GM18507 (cell line): ENCODE results near the gene SPSB3.

ENCODE experiments used
- DNase-seq: peaks from one replicate; pipeline ENCODE4 v3.0.0; 2011; ENCODE audit warnings: low read depth; ENCODE audit not compliant: insufficient read length; ENCODE audit errors: extremely low spot score
- FAIRE-seq: peaks from 2 replicates; lab custom pipeline; 2011; peaks lifted over from hg19 to GRCh38; lab: Jason Lieb, UNC

The SPSB3 gene

DNA sequence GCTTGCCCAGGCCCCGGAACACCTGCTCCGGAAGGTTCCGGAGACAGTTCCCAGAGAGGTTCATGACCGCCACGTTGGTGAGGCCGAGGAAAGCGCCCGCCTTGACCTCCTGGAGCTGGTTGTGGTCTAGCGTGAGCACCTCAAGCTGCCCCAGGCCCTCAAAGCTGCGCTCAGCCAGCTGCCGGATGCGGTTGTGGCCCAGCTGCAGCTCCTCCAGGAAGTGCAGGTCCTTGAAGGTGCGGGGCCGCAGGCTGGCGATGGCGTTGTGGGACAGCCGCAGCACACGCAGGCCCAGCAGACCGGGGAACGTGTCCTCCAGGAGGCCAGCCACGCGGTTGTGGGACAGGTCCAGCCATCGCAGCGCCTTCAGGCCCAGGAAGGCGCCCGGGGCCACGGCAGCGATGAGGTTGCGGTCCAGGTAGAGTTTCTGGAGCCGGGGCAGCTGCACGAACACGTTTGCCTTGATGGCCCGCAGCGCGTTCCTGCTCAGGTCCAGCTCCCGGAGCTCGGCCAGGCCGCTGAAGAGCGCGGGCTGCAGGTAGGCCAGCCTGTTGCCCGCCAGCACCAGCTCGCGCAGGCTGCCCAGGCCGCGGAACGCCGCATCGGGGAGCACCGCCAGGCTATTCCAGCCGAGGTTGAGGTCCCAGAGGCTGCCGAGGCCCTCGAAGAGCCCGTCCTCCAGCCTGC is 9.0 kb upstream of the SPSB3 start:
- FAIRE-seq: no peak
- DNase-seq: no peak

DNA sequence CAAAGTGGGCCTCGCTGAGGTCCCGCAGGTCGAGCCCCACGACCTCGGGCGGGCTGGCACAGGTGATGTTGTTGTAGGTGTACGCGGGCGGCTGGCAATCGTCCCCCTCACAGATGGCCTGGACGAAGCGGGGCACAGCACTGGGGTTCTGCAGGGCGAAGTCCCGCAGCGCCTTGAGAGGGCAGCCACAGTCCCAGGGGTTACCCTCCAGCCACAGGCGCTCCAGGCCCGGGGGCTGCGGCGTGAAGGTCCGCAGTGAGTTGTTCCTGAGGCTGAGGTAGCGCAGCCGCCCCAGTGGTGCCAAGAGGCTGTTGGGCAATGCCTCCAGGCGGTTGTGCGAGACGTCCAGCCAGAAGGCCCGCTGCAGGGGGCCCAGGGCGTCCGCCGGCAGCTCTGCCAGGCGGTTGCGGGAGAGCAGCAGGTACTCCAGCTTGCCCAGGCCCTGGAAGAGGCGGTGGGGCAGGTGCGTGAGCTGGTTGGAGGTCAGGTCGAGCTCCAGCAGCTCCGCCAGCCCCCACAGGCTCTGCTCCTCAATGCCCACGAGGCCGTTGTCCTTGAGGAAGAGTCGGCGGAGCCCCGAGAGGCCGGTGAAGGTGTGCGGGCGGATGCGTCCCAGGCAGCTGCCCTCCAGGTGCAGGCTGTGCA is 8.4 kb upstream of the SPSB3 start:
- FAIRE-seq (no peak), DNase-seq (no peak)

DNA sequence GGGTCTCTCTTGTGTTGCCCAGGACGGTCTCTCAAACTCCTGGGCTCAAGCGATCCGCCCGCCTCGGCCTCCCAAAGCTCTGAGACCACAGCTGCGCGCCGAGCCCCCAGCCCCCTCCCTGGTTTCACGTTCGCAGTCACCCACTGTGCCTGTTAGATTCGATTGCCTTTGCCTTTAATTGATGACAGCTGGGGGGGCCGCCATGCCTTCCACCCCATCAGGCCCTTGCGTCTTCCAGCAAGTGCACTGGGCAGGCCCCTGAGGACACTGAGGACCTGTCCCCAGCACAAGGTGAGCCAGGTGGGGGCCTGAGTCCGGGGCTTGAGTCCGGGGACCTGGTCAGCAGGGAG is 7.9 kb upstream of the SPSB3 start:
- DNase-seq (no peak), FAIRE-seq (no peak)

DNA sequence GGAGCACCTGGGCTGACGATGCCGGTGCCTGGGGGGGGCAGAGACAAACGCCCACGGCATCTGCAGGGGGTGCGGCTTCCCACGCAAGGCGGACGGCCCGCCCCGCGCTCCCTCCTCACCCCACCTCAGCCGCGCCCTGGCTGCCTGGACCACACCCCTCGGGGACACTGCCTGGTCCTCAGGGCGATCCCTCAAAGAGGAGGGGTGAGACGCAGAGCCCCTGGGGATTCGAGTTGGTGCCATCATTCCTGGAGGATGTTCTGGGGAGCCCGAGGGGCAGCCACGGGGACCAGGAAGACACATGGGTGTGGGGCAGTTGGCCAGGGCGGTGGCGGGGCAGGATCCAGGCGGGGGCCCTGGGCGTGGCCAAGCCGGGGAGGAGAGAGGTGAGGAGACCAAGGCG is 7.3 kb upstream of the SPSB3 start:
- DNase-seq: no peak
- FAIRE-seq: no peak

DNA sequence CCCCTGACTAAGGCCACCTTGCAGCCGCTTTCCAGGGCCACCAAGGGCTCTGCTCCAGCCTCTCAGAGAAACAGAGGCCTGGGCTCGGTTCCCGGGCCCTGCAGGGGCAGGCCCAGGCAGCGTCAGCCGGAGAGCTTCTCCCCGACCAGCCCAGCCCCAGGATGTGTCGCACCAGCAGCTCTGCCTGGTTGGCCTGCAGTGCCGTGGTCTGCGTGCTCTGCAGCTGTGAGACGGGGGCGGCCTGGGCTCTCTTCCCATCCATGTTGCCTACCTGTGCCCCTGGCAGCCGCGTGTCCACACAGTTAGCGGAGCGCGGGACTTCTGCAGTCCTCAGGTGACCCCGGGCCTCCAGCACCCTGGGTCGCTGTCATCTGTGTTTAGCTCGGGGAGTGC is 6.3 kb upstream of the SPSB3 start:
- FAIRE-seq (no peak), DNase-seq (no peak)

DNA sequence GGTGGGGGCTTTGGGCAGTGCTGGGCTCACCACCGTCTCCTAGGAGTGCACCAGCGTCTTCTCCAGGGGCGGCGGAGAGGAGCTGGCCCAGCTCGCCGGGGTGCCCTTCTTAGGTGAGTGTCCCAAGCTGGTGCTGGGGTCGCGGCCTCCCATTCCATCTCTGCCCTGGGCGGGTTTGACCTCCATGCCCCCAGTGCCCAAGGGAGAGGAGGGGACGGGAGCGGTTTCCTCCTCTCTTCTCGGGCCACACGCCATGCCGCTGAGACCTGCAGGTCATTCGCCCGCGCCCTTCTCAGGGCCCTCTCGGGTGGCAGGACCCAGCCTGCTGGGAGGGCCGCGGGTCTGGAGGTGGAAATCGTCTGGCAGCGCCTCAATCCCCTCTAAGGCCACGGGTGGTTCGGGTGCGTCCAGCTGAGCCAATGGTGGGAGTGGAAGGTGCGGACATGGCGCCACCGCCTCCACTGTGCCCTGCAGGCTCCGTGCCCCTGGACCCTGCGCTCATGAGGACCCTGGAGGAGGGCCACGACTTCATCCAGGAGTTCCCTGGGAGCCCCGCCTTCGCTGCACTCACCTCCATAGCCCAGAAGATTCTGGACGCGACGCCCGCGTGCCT is 5.8 kb upstream of the SPSB3 start:
- DNase-seq (no peak), FAIRE-seq (no peak)

DNA sequence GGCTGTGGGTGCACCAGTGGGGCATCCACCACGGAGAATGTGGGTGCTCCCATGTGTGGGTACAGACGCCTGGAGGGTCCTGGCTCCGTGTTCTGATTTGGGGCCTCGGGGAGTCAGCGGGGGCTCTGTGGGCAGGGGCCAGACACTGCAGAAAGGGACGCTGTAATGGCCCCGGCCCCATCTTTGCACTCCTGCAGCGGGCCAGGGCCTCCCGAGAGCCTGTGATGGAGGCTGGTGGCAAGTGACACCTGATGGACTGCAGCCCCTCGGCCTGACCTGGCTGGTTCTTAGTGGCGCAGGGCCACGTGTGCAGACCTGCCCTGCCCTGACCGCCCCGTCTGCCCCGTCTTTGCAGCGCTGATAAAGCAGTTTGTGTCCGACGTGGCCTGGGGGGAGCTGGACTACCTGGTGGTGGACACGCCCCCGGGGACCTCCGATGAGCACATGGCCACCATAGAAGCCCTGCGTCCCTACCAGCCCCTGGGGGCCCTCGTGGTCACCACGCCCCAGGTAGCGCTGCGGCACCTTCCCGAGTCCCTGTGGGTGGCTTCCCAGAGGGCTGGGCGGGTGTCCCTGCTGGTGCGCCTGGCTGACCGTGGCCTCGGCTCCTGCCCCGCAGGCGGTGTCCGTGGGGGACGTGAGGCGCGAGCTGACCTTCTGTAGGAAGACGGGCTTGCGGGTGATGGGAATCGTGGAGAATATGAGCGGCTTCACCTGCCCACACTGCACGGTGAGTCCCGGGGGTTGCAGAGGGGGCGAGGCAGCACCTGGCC is 5.1 kb upstream of the SPSB3 start:
- DNase-seq (no peak), FAIRE-seq (no peak)

DNA sequence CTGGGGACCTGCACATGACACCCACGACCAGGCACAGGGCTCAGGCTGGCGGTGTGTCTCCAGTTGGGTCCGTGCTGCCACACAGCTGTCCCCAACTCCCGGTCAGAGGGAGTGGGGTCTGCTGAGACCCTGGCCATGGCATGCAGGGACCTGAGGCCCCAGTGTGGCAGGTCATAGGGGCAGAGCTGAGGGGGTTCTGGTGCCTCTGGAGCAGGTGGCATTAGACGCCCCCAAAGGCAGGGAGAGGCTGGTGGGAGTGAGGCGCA is 4.6 kb upstream of the SPSB3 start:
- DNase-seq (no peak), FAIRE-seq (no peak)

DNA sequence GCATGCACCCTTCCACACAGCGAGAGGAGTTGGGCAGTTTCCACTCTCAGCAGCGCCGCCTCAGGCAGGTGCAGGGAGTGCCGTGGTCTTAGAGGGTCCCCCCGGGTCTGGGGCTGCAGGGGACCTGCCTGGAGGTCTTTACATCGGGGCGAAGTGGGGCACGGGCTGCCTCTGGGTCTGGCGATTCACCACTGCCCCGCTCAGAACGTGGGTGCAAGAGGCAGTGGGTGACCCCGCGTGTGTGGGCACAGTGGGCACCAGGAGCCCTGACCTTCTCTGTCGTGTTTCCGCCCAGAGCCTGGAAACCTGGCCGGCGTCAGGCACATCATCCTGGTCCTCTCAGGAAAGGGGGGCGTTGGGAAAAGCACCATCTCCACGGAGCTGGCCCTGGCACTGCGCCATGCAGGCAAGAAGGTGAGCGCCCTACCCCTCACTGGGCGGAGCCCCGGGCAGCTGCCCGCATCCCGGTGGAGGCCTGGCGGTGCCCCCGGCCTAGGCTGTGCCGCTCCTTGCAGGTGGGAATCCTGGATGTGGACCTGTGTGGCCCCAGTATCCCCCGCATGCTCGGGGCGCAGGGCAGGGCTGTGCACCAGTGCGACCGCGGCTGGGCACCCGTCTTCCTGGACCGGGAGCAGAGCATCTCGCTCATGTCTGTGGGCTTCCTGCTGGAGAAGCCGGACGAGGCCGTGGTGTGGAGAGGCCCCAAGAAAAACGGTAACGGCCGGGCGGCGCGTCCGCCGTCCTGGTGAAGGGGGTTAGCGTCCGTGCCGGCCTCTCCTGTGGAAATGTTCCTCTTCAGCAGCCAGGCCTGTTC is 4.1 kb upstream of the SPSB3 start:
- no peak for FAIRE-seq
- DNase-seq: no peak

DNA sequence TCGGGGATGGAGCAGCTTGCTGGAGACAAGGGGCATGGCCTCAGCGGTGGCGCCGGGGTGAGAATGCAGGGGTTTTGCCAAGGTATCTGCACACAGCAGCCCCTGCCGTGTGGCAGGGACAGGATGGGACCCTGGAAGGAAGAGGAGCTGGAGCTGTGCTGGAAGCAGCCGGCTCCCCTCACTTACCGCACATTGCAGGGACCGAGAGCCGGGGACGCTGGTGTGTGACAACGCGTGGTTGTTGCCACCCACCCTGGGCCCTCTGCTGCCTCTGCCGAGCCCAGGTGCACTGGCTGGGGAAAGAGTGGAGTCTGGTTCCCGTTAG is 3.4 kb upstream of the SPSB3 start:
- FAIRE-seq (no peak), DNase-seq (no peak)

DNA sequence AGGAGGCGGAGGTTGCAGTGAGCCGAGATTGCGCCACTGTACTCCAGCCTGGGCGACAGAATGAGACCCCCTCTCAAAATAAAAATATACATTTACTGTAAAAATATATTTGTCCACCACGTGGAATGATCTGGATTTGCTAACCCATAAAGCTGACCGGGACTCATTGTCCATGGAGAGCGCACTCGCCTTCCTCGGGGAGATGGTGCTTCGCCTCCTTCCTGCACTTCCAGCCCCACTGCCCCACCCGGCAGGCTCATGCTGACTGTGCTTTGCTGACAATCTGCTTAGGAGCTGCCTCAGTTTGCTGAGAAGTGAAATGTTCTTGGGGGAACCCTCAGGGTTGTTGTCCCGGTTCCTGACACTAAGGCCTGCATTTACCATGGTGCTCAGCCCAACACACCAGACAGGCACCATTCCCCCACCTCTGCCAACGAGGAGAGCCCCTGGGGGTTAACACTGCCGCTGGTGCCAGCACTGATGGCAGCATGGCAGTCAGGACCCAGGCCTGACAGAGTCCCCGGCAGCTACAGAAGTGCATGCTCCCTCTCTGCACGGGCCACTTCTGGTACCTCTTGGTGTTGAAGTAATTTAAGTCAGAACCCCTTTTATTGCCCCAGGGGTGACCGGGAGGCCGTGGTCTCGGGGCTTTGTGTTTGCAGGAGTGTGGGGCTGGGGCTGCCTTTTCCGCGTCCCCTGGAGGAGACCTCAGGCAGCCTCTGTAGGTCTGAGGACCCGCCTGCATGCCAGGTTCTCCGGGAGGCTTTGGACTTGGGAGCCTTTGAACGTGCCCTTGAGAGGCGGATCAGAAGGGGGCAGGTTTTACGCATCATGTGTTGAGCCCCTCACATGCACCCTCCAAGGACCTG is 2.8 kb upstream of the SPSB3 start:
- FAIRE-seq: no peak
- DNase-seq: no peak

DNA sequence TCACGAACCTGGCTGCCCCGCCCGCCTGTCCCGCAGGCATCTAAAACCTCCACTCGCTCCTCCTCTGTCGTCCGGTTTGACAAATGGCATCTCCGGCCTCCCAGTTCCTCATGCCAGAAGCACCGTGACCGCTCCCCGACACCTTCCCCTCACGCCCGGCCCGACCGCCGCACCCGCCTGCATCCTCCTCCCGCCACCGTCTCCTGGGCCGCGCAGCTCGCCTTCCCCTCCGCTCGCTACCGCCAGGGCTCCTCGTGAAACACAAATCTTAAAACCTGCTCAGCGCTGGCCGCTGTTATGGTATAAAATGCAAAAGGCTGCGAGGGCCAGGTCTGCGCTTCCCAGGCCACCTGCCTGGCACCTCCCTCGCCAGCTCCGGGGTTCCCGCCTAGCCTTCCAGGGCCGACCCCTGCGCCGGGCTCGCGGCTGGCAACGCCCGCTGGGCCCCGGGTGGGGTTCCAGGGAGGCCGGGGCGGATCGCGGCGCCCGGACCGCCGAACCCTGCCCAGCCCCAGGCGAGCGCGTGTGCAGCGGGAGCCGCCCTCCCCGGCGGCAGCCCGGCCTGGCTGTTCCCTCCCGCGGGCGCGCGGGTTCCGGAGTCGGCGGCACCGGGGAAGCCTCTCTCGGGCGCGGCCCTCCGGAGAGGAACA is 488 bp downstream of the SPSB3 start:
- no peak for FAIRE-seq

DNA sequence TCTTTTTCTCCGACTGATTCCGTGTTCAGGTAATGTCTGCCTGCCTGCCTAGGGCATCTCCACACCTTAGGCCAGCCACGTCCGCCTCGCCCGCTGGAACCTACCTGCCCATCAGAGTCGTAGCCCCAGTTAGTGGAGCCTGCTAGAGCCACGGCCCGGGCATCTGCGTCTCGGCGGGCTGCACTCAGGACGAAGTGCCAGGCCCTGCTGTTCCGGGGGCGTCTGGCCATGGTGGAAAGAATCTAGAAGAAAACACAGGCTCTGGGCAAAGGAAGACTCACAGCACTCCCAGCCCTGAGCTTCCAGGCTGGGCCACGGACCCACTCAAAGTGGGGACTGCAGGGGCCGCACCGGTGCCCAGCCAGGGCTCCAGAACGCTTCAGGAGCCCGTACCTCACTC is 1.1 kb downstream of the SPSB3 start:
- FAIRE-seq (no peak), DNase-seq (no peak)

More for the DNA sequence above, 488 bp downstream of the SPSB3 start:
- DNase-seq: no peak

DNA sequence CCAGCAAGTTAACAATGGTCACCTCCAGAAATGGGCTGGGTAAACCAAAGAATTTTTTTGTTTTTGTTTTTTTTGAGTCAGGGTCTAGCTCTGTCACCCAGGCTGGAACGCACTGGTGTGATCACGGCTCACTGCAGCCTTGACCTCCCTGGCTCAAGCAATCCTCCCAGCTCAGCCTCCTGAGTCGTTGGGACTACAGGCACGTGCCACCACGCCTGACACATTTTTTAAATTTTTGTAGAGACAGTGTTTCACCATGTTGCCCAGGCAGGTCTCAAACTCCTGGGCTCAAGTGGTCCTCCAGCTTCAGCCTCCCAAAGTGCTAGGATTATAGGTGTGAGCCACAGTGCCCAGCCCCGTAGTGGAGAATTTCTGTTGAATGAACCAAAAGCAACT is 1.7 kb downstream of the SPSB3 start:
- DNase-seq (no peak), FAIRE-seq (no peak)

DNA sequence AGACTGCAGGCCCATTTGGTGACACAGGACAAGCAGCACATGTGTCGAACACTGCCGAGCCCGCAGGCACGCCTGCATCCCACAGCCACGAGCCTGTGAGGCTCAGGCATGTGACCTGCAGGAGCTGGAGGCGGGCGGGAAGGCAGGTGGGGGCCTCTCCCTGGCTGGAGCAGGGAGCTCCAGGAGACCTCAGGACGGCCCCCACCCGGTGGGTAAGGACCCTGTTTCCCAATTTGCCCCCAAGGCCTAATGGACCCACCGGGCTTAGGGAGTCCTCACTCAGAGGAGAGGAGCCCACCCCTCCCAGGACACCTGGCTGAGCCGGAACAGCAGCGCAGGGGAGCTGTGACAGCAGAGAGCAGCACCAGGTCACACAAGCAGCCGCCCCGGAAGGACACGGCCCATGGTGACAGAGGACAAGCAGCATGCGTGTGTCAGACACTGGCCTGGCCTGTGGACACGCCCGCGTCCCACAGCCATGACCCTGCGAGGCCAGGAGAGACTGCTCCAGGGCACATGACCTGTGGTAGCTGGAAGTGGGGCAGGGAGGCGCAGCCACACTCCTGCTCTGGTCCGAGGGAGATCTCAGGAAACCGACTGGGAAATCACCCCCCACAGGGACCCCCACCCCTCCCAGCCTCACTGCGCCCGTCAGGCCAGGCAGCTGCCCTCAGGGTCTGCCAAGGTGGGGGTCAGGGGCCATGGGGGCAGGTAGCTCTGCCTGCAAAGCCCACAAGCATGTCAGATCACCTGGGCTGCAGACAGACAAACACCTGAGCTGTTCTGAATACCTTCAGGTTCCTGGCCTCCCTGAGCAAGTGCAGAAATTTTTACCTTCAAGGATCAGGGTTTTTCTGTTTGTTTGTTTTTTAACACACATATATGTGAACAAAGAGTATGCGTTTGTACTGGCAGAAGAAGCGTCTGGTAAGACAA is 2.4 kb downstream of the SPSB3 start:
- FAIRE-seq: no peak
- no peak for DNase-seq

DNA sequence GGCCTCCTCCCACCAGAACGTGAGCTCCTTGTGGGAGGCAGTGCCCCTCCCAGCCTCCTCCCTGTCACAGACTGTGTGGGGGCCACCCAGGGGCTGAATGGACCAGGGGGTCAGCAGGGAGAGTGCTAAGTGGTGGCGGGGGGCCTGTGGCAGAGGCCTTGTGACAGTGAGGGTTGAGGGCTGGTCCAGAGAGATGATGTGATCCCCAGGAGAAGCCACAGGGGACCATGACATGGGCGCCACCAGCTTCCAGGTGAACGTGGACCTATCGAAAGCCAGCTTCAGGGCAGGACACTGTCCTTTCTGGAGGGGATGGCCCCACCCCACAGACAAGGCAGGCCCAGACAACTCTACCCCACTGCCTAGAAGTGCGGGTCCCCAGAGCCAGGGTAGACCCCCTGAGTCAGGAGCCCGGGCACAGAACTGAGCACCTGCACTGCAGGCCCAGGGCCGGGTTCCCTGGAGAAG is 3.1 kb downstream of the SPSB3 start:
- FAIRE-seq: no peak
- no peak for DNase-seq
